IPS-18c (cell line): Measurements from ENCODE around the gene CFAP141.
"Not testable (repeated sequence)": the region's sequence is repeated elsewhere in the genome, so short reads cannot be mapped to it uniquely, and the experiment has no call there.

Source experiments
- H3K4me3 ChIP-seq: 2 replicates; pipeline ENCODE4 v1.7.0; 2013; ENCODE audit warnings: low read depth, mild to moderate bottlenecking, low read length, moderate library complexity; ENCODE audit not compliant: insufficient read depth
- H3K9me3 ChIP-seq: one replicate; pipeline ENCODE4 v1.6.1; 2013; ENCODE audit warnings: mild to moderate bottlenecking, low read length, moderate library complexity; ENCODE audit not compliant: control insufficient read depth, insufficient read depth

CFAP141 gene

GRCh38 chr1:154219541-154219940 lies 13.4 kb upstream of the CFAP141 start:
- H3K4me3 ChIP-seq: peak overlapping the region; percentile 94

GRCh38 chr1:154218545-154218944 lies 12.4 kb upstream of the CFAP141 start:
- no peak overlapping the region for H3K4me3 ChIP-seq
- H3K9me3 ChIP-seq: no peaks in the 10 kb centered on the region

More at GRCh38 chr1:154219541-154219940, 13.4 kb upstream of the CFAP141 start:
- H3K9me3 ChIP-seq: no peaks in the 10 kb centered on the region

GRCh38 chr1:154213274-154213673 lies 7.1 kb upstream of the CFAP141 start:
- no peak overlapping the region for H3K4me3 ChIP-seq
- H3K9me3 ChIP-seq: no peaks in the 10 kb centered on the region

GRCh38 chr1:154212083-154212482 lies 6.0 kb upstream of the CFAP141 start:
- no peak overlapping the region for H3K4me3 ChIP-seq
- no peaks in the 10 kb centered on the region for H3K9me3 ChIP-seq

GRCh38 chr1:154208677-154209388 lies 2.7 kb upstream of the CFAP141 start:
- no peaks in the 10 kb centered on the region for H3K9me3 ChIP-seq
- H3K4me3 ChIP-seq: no peak overlapping the region

GRCh38 chr1:154207262-154207661 lies 1.1 kb upstream of the CFAP141 start:
- Histone ChIP-seq H3K9me3 (no peaks in the 10 kb centered on the region), H3K4me3 (no peak overlapping the region)

GRCh38 chr1:154205778-154206177 lies 355 bp downstream of the CFAP141 start:
- H3K4me3 ChIP-seq, H3K9me3 ChIP-seq: not testable (repeated sequence)

GRCh38 chr1:154199563-154199879 lies 6.6 kb downstream of the CFAP141 start:
- Histone ChIP-seq H3K4me3 (no peak overlapping the region), H3K9me3 (no peaks in the 10 kb centered on the region)

- Histone ChIP-seq H3K9me3 (no peaks in the 10 kb centered on the region), H3K4me3 (no peak overlapping the region)
Measured at GRCh38 chr1:154198756-154199562, 7.2 kb downstream of the CFAP141 start.

GRCh38 chr1:154193821-154194220 lies 12.3 kb downstream of the CFAP141 start:
- Histone ChIP-seq H3K9me3 (no peaks in the 10 kb centered on the region), H3K4me3 (no peak overlapping the region)

GRCh38 chr1:154192476-154192875 lies 13.7 kb downstream of the CFAP141 start:
- H3K9me3 ChIP-seq: no peaks in the 10 kb centered on the region
- no peak overlapping the region for H3K4me3 ChIP-seq

- Histone ChIP-seq H3K9me3 (no peaks in the 10 kb centered on the region), H3K4me3 (no peak within 1 kb of the TSS)
Measured at GRCh38 chr1:154191990-154192461, 14.1 kb downstream of the CFAP141 start, which contains the start of gene TPM3. Gene TPM3 (minus strand): TSS chr1:154192100. CDS start chr1:154192018, 82 bp downstream.

- Histone ChIP-seq H3K9me3 (no peaks in the 10 kb centered on the region), H3K4me3 (no peak overlapping the region)
Measured at GRCh38 chr1:154190550-154190949, 15.6 kb downstream of the CFAP141 start.

- no peak overlapping the region; the same call in 1 of the 2 replicates for H3K4me3 ChIP-seq
- H3K9me3 ChIP-seq: no peaks in the 10 kb centered on the region
Measured at GRCh38 chr1:154186852-154187501, 19.2 kb downstream of the CFAP141 start.

GRCh38 chr1:154186177-154186576 lies 20.0 kb downstream of the CFAP141 start:
- H3K9me3 ChIP-seq: no peaks in the 10 kb centered on the region
- H3K4me3 ChIP-seq: no peak overlapping the region

- no peaks in the 10 kb centered on the region for H3K9me3 ChIP-seq
- H3K4me3 ChIP-seq: peak overlapping the region; percentile 79
Measured at GRCh38 chr1:154183046-154183915, 22.9 kb downstream of the CFAP141 start.
